ENCODE data around the gene ATP5MG.
"Not testable (repeated sequence)": the region's sequence is repeated elsewhere in the genome, so short reads cannot be mapped to it uniquely, and the experiment has no call there.

The ATP5MG gene

DNA sequence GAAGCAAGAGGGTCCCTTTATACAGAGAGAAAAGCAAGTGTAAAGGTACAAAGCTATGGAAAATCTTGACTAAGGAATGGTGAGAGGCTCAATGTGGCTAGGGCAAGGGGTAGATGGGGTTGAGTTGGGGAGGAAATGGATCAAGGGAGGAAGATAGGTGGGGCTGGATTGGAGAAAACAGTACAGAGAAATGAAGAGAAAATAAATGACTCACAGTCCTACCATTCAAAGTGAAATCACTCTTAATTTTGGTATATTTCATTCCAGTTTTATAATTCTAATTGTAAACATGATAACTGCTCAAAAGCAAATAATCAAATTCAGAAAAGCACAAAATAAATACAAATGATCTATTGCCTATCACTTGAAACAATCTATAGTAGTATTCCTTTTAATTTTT, 25.4 kb upstream of the ATP5MG start:
- Histone ChIP-seq H3K9ac (ENCODE audit: low read depth, low read length) (no peak overlapping the region), H3K9me3 (ENCODE audit: control insufficient read depth, insufficient read depth, low read length) (no peaks in the 10 kb centered on the region), H3K4me3 (ENCODE audit: low read depth, low read length) (no peak overlapping the region), H3K27me3 (ENCODE audit: control insufficient read depth, insufficient read depth, low read length) (no peaks in the 10 kb centered on the region), H3K27ac (ENCODE audit: low read depth, low read length) (no peak overlapping the region), H3K4me1 (ENCODE audit: control insufficient read depth, insufficient read depth, low read length) (no peaks in the 10 kb centered on the region), H3K36me3 (ENCODE audit: control insufficient read depth, insufficient read depth, low read length) (peaks cover 87% of the 10 kb centered on the region)

GRCh38 chr11:118379497-118379896, 21.9 kb upstream of the ATP5MG start:
- H3K36me3 ChIP-seq (ENCODE audit: control insufficient read depth, insufficient read depth, low read length): peaks cover 87% of the 10 kb centered on the region
- no peak overlapping the region for H3K4me3 ChIP-seq (ENCODE audit: low read depth, low read length)
- H3K4me1 ChIP-seq (ENCODE audit: control insufficient read depth, insufficient read depth, low read length): no peaks in the 10 kb centered on the region
- no peak overlapping the region for H3K27ac ChIP-seq (ENCODE audit: low read depth, low read length)
- H3K9ac ChIP-seq (ENCODE audit: low read depth, low read length): no peak overlapping the region
- no peaks in the 10 kb centered on the region for H3K9me3 ChIP-seq (ENCODE audit: control insufficient read depth, insufficient read depth, low read length)
- H3K27me3 ChIP-seq (ENCODE audit: control insufficient read depth, insufficient read depth, low read length): no peaks in the 10 kb centered on the region

DNA sequence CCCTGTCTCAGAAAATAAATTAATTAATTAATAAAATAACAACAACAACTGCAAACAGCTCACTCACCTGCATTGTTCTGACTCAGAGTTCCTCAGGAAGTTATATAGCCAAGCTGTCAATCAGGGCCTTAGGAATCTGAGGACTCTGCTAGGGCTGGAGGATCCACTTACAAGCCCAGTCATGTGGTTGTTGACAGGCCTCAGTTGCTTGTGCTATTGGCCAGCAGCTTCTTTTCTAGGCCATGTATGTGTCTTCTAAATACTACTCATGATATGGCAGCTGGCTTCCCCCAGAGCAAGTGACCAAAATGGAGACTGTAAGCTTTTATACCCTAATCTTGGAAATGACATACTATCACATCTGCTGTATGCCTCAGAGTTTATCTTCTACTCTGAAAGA, 20.8 kb upstream of the ATP5MG start:
- no peak overlapping the region for H3K9ac ChIP-seq (ENCODE audit: low read depth, low read length)
- H3K27me3 ChIP-seq (ENCODE audit: control insufficient read depth, insufficient read depth, low read length): no peaks in the 10 kb centered on the region
- no peaks in the 10 kb centered on the region for H3K4me1 ChIP-seq (ENCODE audit: control insufficient read depth, insufficient read depth, low read length)
- H3K9me3 ChIP-seq (ENCODE audit: control insufficient read depth, insufficient read depth, low read length): no peaks in the 10 kb centered on the region
- no peak overlapping the region for H3K27ac ChIP-seq (ENCODE audit: low read depth, low read length)
- no peak overlapping the region for H3K4me3 ChIP-seq (ENCODE audit: low read depth, low read length)
- peaks cover 90% of the 10 kb centered on the region for H3K36me3 ChIP-seq (ENCODE audit: control insufficient read depth, insufficient read depth, low read length)

- Histone ChIP-seq H3K36me3 (ENCODE audit: control insufficient read depth, insufficient read depth, low read length) (peaks cover 100% of the 10 kb centered on the region), H3K9me3 (ENCODE audit: control insufficient read depth, insufficient read depth, low read length) (no peaks in the 10 kb centered on the region), H3K4me1 (ENCODE audit: control insufficient read depth, insufficient read depth, low read length) (no peaks in the 10 kb centered on the region), H3K27me3 (ENCODE audit: control insufficient read depth, insufficient read depth, low read length) (no peaks in the 10 kb centered on the region), H3K4me3 (ENCODE audit: low read depth, low read length) (no peak overlapping the region), H3K9ac (ENCODE audit: low read depth, low read length) (no peak overlapping the region), H3K27ac (ENCODE audit: low read depth, low read length) (no peak overlapping the region)
Observed at GRCh38 chr11:118382954-118383353, 18.5 kb upstream of the ATP5MG start.

DNA sequence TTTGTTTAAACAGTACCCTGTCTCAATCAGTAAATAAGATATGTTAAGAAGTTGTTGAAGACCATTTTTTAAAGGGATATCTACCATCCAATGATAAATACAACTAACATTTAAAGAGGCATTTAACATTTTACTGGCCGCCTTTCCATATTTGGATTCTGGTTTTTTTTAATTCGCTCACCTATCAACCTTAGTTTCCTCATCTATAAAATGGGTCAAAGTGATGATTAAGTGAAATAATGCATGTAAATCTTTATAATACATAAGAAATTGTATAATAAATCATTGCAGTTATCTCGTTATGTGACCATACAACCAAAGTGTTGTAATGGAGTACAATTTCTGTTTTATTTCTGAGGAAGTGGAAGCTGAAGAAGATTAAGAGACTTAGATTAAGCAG, 17.7 kb upstream of the ATP5MG start:
- H3K27ac ChIP-seq (ENCODE audit: low read depth, low read length): no peak overlapping the region
- no peaks in the 10 kb centered on the region for H3K27me3 ChIP-seq (ENCODE audit: control insufficient read depth, insufficient read depth, low read length)
- H3K9me3 ChIP-seq (ENCODE audit: control insufficient read depth, insufficient read depth, low read length): no peaks in the 10 kb centered on the region
- peaks cover 99% of the 10 kb centered on the region for H3K36me3 ChIP-seq (ENCODE audit: control insufficient read depth, insufficient read depth, low read length)
- no peaks in the 10 kb centered on the region for H3K4me1 ChIP-seq (ENCODE audit: control insufficient read depth, insufficient read depth, low read length)
- H3K4me3 ChIP-seq (ENCODE audit: low read depth, low read length): no peak overlapping the region
- no peak overlapping the region for H3K9ac ChIP-seq (ENCODE audit: low read depth, low read length)

DNA sequence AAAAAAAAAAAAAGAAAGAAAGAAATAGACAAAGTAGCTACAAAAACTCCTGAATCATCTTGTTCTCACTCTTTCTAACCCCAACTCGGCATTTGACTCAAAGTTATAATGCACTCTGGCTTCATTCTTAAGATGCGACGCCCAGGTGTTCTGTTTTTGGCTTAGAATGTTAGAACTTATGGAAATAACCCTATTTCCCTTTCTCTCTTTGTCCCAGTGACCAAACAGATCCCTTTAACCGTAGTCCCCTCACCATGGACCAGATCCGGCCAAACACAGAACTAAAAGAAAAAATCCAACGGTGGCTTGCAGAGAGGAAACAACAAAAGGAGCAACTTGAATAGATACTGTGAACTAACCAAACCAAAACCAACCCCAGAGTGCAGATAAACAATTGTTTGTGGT, 5.3 kb upstream of the ATP5MG start:
- Histone ChIP-seq H3K27me3 (ENCODE audit: control insufficient read depth, insufficient read depth, low read length) (no peaks in the 10 kb centered on the region), H3K4me1 (ENCODE audit: control insufficient read depth, insufficient read depth, low read length) (no peaks in the 10 kb centered on the region), H3K36me3 (ENCODE audit: control insufficient read depth, insufficient read depth, low read length) (peaks cover 55% of the 10 kb centered on the region), H3K27ac (ENCODE audit: low read depth, low read length) (no peak overlapping the region), H3K4me3 (ENCODE audit: low read depth, low read length) (no peak overlapping the region), H3K9me3 (ENCODE audit: control insufficient read depth, insufficient read depth, low read length) (no peaks in the 10 kb centered on the region), H3K9ac (ENCODE audit: low read depth, low read length) (no peak overlapping the region)

DNA sequence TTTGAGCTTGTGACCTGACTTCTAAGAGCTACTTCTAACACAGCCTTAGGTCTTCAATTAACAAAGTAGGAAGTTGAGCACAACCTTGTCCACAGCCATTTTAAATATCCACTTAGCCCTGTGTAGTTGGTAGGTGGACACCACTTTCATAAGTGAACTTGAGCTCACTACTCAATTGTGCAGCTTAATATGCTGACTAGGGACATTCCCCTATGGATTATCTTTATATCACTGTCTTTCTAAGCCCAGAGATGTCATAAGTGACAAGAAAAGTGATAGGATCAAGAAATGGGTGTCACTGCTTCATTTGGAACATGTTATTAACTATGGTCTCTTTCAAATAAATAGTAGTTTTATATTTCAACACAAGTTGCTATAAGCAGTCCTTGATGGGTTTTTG, 4.0 kb upstream of the ATP5MG start:
- H3K36me3 ChIP-seq (ENCODE audit: control insufficient read depth, insufficient read depth, low read length): peaks cover 46% of the 10 kb centered on the region
- H3K9me3 ChIP-seq (ENCODE audit: control insufficient read depth, insufficient read depth, low read length): no peaks in the 10 kb centered on the region
- H3K27ac ChIP-seq (ENCODE audit: low read depth, low read length): no peak overlapping the region
- no peak overlapping the region for H3K9ac ChIP-seq (ENCODE audit: low read depth, low read length)
- H3K4me3 ChIP-seq (ENCODE audit: low read depth, low read length): no peak overlapping the region
- H3K4me1 ChIP-seq (ENCODE audit: control insufficient read depth, insufficient read depth, low read length): no peaks in the 10 kb centered on the region
- no peaks in the 10 kb centered on the region for H3K27me3 ChIP-seq (ENCODE audit: control insufficient read depth, insufficient read depth, low read length)

DNA sequence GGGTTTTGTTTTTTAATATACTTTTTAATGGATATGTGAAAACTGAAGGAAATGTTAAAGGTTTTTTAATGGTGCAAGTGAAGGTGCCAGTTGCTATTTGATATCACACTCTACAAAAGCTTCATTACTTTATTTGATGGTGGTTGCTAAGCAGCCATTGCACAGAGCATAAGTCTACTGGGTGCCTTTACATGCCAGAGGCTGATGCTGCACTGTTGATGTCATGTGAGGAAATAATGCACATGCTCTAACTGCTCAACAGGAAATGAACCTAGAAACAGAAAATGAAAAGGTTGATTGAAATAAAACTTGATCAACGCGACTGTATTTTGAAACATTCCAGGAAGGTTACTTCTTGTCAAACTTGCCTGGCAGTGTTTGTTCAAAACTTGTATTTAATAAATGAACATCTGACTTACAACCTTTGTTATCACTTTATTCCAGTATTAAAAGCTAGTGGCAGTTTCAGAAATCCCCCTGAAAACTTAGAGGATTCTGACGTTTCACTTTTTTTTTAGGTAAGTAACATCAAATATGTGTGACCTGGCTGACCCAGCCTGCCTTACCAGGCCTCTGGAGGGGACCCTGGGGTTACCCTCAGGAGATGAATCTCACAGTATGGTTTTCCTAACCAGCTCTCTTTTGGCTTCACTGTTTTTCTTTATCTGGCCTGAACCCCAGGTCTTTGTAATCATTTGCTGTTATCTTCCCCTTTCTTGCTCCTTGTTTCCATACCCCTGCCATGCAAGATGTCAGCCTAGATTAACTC, 2.4 kb upstream of the ATP5MG start:
- Histone ChIP-seq H3K27ac (ENCODE audit: low read depth, low read length) (no peak overlapping the region), H3K9ac (ENCODE audit: low read depth, low read length) (no peak overlapping the region), H3K4me1 (ENCODE audit: control insufficient read depth, insufficient read depth, low read length) (no peaks in the 10 kb centered on the region)

DNA sequence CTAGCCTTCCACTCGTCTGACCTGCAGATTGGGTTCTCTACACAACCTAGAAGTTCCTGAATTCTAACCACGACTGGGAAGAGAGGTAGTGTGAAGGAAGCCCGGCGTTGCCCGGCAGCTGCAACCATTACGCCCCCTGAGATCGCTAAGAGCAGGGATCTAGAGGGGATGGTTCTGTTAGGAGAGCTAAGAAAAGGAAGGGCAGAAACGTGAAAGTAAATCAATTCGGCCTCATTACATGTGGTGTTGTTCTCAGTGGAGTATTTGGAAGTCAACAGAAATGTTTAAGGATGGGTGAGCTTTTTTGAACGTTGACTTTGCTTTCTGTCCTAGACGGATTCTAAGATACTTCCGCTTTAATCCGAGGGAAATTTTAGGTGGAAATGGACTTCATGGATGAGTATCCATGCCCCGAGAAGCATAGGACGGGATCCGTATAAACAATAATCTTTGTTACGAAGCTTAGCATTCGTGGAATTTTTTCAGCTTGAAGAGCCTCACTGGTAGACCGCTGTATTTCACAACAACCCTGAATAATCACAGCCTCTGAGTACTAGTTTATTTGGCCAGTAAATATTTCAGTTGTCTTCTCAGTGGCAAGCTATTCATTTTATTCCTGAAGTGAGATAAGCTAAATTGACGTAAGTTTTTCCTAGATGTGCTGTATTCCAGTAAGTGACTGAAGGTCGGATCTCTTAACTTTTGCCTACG, 629 bp downstream of the ATP5MG start:
- peak overlapping the region; percentile 91 for H3K27ac ChIP-seq (ENCODE audit: low read depth, low read length)
- no peaks in the 10 kb centered on the region for H3K4me1 ChIP-seq (ENCODE audit: control insufficient read depth, insufficient read depth, low read length)
- H3K36me3 ChIP-seq (ENCODE audit: control insufficient read depth, insufficient read depth, low read length): peaks cover 37% of the 10 kb centered on the region
- no peaks in the 10 kb centered on the region for H3K27me3 ChIP-seq (ENCODE audit: control insufficient read depth, insufficient read depth, low read length)
- peak overlapping the region; percentile 96 for H3K4me3 ChIP-seq (ENCODE audit: low read depth, low read length)
- H3K9ac ChIP-seq (ENCODE audit: low read depth, low read length): peak overlapping the region; percentile 93
- no peaks in the 10 kb centered on the region for H3K9me3 ChIP-seq (ENCODE audit: control insufficient read depth, insufficient read depth, low read length)

More for the DNA sequence above, 2.4 kb upstream of the ATP5MG start:
- Histone ChIP-seq H3K36me3 (ENCODE audit: control insufficient read depth, insufficient read depth, low read length) (peaks cover 31% of the 10 kb centered on the region), H3K9me3 (ENCODE audit: control insufficient read depth, insufficient read depth, low read length) (no peaks in the 10 kb centered on the region), H3K27me3 (ENCODE audit: control insufficient read depth, insufficient read depth, low read length) (no peaks in the 10 kb centered on the region), H3K4me3 (ENCODE audit: low read depth, low read length) (no peak overlapping the region)

- not testable (repeated sequence) for H3K27me3 ChIP-seq (ENCODE audit: control insufficient read depth, insufficient read depth, low read length); H3K27ac ChIP-seq (ENCODE audit: low read depth, low read length); H3K9me3 ChIP-seq (ENCODE audit: control insufficient read depth, insufficient read depth, low read length); H3K4me1 ChIP-seq (ENCODE audit: control insufficient read depth, insufficient read depth, low read length); H3K9ac ChIP-seq (ENCODE audit: low read depth, low read length)
- Histone ChIP-seq H3K36me3 (ENCODE audit: control insufficient read depth, insufficient read depth, low read length) (peaks cover 37% of the 10 kb centered on the region), H3K4me3 (ENCODE audit: low read depth, low read length) (peak overlapping the region; percentile 96)
Observed at GRCh38 chr11:118402594-118402993, 1.2 kb downstream of the ATP5MG start.

GRCh38 chr11:118406599-118407166, 5.3 kb downstream of the ATP5MG start:
- Histone ChIP-seq H3K9me3 (ENCODE audit: control insufficient read depth, insufficient read depth, low read length) (no peaks in the 10 kb centered on the region), H3K27ac (ENCODE audit: low read depth, low read length) (no peak overlapping the region), H3K4me3 (ENCODE audit: low read depth, low read length) (no peak overlapping the region), H3K27me3 (ENCODE audit: control insufficient read depth, insufficient read depth, low read length) (no peaks in the 10 kb centered on the region), H3K4me1 (ENCODE audit: control insufficient read depth, insufficient read depth, low read length) (no peaks in the 10 kb centered on the region), H3K9ac (ENCODE audit: low read depth, low read length) (no peak overlapping the region), H3K36me3 (ENCODE audit: control insufficient read depth, insufficient read depth, low read length) (peaks cover 60% of the 10 kb centered on the region)

Measured in HUES48 (cell line).